Thymus (tissue), 11 donors: ENCODE measurements around the gene CPPED1. TPM values are rescaled to one million over a fixed set of nuclear protein-coding genes. Genes with fewer than 3 reads are reported as not detected.
A peak's percentile ranks its signal among the peaks of the same experiment; 100 is the strongest.

Experiments used
- DNase-seq, 9 donors: peaks; one replicate each; pipeline ENCODE4 v3.0.0-alpha.2; 2013; ENCODE audit warnings: low spot score in 9 of 9, low read depth in 6 of 9, missing footprints in 1 of 9
- H3K27ac ChIP-seq, 2 donors: one replicate each; pipeline ENCODE4 v1.5.1; 2013; ENCODE audit warnings: control low read depth in 1 of 2, low read depth in 1 of 2, low read length in 1 of 2, mild to moderate bottlenecking in 1 of 2, moderate library complexity in 1 of 2
- H3K27me3 ChIP-seq, 2 donors: one replicate each; pipeline ENCODE4 v1.5.1; 2013; ENCODE audit warnings: low read length in 1 of 2; ENCODE audit not compliant: control insufficient read depth in 2 of 2, insufficient read depth in 1 of 2
- H3K36me3 ChIP-seq, 2 donors: one replicate each; pipeline ENCODE4 v1.5.1; 2013; ENCODE audit warnings: low read length in 1 of 2, mild to moderate bottlenecking in 1 of 2, moderate library complexity in 1 of 2; ENCODE audit not compliant: control insufficient read depth in 2 of 2, insufficient read depth in 2 of 2
- H3K4me1 ChIP-seq, 2 donors: one replicate each; pipeline ENCODE4 v1.5.1; 2013; ENCODE audit warnings: low read length in 2 of 2; ENCODE audit not compliant: control insufficient read depth in 2 of 2, insufficient read depth in 2 of 2
- H3K4me3 ChIP-seq, 2 donors: one replicate each; pipeline ENCODE4 v1.5.1; 2013; ENCODE audit warnings: low read length in 2 of 2, control low read depth in 1 of 2, mild to moderate bottlenecking in 1 of 2
- H3K9me3 ChIP-seq, 2 donors: one replicate each; pipeline ENCODE4 v1.5.1; 2013; ENCODE audit warnings: low read length in 1 of 2, mild to moderate bottlenecking in 1 of 2; ENCODE audit not compliant: control insufficient read depth in 2 of 2, insufficient read depth in 1 of 2
- WGBS: extraction: QIAGEN DNeasy Blood & Tissue Kit; methylation state at CpG from one replicate; pipeline ENCODE4 v1.1.7; 2013; 5-methylcytosine and 5-hydroxymethylcytosine counted together
- polyA plus RNA-seq: library from polyadenylated mRNA; stranded (reverse); fragments of 200-250 nt; gene quantifications from one replicate; pipeline ENCODE4 v1.2.3, GENCODE V29; 2013
- total RNA-seq: library from RNA; stranded (reverse); fragments of 120-200 nt; gene quantifications from one replicate; pipeline ENCODE4 v1.2.4, GENCODE V29; 2013
- donor health status: healthy.

CPPED1 gene
- total and polyA plus RNA-seq, 2 donors, result 4.0 to 10.1 TPM

DNA sequence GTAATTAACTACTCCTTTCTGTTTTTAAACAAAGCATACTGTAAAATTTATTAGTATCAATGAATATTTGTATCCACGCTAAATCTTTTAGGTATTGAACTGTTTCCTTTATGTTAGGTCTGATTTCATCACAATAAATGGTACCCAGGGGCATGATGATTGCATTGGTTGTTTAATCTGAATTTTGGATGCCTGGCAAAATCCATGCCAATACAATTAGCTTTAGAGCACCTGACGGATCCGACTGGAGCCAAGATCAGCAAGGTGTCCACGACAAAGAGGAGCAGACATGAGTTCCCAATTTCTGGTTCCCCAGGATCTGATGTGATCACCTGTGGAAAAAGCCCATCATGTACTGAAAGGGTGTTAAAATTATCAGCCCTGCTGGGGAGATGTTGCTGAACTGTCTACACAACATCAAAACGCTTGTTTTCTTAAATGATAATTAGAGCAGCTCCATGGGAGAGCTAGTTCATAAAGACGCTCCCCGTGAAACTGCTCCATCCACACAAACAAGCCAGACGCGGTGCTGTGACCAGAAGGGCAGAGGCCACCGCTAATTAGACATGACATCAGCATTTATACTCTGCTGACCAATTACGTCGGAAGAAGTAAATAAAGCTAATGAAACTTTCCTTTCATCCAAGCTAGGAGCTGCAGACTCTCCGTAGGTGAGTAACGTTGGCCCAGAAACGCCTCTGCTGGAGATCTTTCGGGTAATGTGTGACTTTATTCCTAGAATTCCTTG, 151.7 kb downstream of the CPPED1 start:
- Histone ChIP-seq H3K36me3 (no peaks in the 10 kb centered on the region), H3K27me3 (no peaks in the 10 kb centered on the region), H3K4me1 (no peaks in the 10 kb centered on the region), H3K27ac (no peak overlapping the region), H3K4me3 (no peak overlapping the region), H3K9me3 (no peaks in the 10 kb centered on the region)
- 70% methylated on average over 16 of the region's 16 CpGs for WGBS
- DNase-seq, result no peak

DNA sequence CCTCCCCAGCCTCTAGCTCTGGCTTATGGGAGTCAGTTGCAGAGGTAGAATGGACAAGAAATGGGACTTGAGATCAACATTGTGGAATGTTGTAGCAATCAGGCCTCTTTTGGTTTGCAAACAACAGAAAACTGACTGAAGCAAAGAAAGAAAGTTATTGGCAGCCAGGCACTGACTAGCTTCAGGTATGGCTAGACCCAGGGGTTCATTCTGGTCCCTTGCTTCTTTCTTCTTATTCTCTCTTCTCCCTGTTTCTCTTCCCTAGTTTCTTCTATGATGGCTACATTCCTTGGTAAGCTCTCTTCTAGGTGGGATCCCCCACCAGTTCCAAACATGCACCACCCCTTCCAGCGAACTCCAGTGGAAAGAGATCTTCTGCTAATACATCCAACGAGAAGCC, 154.3 kb downstream of the CPPED1 start:
- Histone ChIP-seq H3K27me3 (no peaks in the 10 kb centered on the region), H3K4me1 (no peaks in the 10 kb centered on the region), H3K9me3 (no peaks in the 10 kb centered on the region), H3K27ac (no peak overlapping the region), H3K36me3 (no peaks in the 10 kb centered on the region), H3K4me3 (no peak overlapping the region)
- 98% methylated on average over 2 of the region's 2 CpGs for WGBS
- DNase-seq, result no peak

DNA sequence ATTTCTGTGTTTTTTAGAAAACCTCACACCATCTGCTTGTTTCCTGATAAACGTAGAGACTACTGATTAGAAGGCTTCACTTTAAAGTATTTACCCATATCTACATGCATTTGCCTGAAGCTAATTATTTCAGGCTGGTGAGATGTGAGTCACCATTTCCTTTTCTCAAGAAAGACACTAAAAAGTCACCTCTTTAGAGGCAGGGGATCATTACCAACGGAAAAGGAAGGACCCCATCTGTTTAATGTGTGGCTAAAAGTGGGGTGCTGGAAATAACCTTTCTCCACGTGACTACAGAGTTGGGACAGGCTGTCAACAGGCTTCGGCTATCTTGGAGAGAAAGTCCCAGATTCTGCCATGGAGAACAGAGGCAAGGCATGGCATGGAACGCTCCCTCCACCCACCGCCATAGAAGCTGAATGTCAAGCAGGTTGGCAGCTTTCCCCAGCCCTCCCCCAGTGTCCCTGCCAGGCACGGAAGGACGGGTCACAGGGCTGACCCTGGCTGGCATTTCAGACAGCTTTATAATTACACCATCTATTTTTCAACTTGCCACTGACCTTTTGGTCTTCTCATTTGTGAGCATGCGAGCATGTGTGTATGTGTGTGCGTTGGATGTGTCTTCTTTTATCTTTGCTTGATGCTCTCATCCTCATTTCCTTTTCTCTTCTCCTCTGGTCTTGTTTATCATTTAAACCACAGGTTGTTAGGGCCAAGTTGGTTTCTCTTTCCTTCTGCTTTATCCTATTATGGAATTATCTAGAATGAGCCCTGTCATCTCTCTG, 157.0 kb downstream of the CPPED1 start:
- peak in 2 of 9 donors; percentile 4 to 28 for DNase-seq

DNA sequence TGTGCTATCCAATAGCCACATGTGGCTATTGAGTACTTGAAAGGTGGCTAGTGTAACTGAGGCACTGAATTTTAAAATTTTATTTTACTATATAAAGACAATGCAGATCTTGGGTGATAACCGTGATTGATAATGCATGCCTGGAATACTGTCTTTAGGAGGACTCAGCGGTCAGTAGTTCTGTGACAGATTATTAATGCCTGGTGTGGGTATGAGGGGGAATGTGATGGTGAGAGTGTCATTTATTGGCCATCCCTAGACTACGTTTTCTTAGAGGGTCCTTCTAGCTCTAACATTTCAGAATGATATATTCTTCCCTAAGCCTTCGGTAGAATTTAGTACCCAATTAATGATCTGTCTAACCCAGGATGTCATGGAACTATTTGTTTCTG, 157.6 kb downstream of the CPPED1 start:
- no peak overlapping the region for H3K27ac ChIP-seq
- no peaks in the 10 kb centered on the region for H3K4me1 ChIP-seq
- H3K27me3 ChIP-seq, result no peaks in the 10 kb centered on the region
- H3K9me3 ChIP-seq, result no peaks in the 10 kb centered on the region
- no peak for DNase-seq
- H3K4me3 ChIP-seq, result no peak overlapping the region
- H3K36me3 ChIP-seq, result no peaks in the 10 kb centered on the region
- WGBS, result 73% methylated on average over 4 of the region's 4 CpGs

More for the DNA sequence above, 157.0 kb downstream of the CPPED1 start:
- Histone ChIP-seq H3K9me3 (no peaks in the 10 kb centered on the region), H3K4me1 (no peaks in the 10 kb centered on the region), H3K36me3 (no peaks in the 10 kb centered on the region), H3K27ac (peak overlapping the region in 1 of 2 donors; percentile 15), H3K27me3 (no peaks in the 10 kb centered on the region), H3K4me3 (no peak overlapping the region)
- WGBS, result 56% methylated on average over 10 of the region's 10 CpGs

- Histone ChIP-seq H3K27me3 (no peaks in the 10 kb centered on the region), H3K4me1 (no peaks in the 10 kb centered on the region), H3K4me3 (no peak overlapping the region), H3K36me3 (no peaks in the 10 kb centered on the region), H3K9me3 (no peaks in the 10 kb centered on the region), H3K27ac (no peak overlapping the region)
- 95% methylated on average over 8 of the region's 8 CpGs for WGBS
- no peak for DNase-seq
Measured at GRCh38 chr16:12643034-12643455, 160.6 kb downstream of the CPPED1 start.

- H3K4me3 ChIP-seq, result no peak overlapping the region
- 60% methylated on average over 4 of the region's 4 CpGs for WGBS
Measured at GRCh38 chr16:12639044-12639443, 164.6 kb downstream of the CPPED1 start.

GRCh38 chr16:12637002-12637401, 166.7 kb downstream of the CPPED1 start:
- no peaks in the 10 kb centered on the region for H3K4me1 ChIP-seq
- H3K36me3 ChIP-seq, result no peaks in the 10 kb centered on the region
- H3K27me3 ChIP-seq, result no peaks in the 10 kb centered on the region
- no peaks in the 10 kb centered on the region for H3K9me3 ChIP-seq
- no peak for DNase-seq
- H3K27ac ChIP-seq, result no peak overlapping the region
- 52% methylated on average over 12 of the region's 12 CpGs for WGBS
- no peak overlapping the region for H3K4me3 ChIP-seq

More at GRCh38 chr16:12639044-12639443, 164.6 kb downstream of the CPPED1 start:
- Histone ChIP-seq H3K27ac (no peak overlapping the region), H3K4me1 (no peaks in the 10 kb centered on the region), H3K27me3 (no peaks in the 10 kb centered on the region), H3K36me3 (no peaks in the 10 kb centered on the region), H3K9me3 (no peaks in the 10 kb centered on the region)
- no peak for DNase-seq

DNA sequence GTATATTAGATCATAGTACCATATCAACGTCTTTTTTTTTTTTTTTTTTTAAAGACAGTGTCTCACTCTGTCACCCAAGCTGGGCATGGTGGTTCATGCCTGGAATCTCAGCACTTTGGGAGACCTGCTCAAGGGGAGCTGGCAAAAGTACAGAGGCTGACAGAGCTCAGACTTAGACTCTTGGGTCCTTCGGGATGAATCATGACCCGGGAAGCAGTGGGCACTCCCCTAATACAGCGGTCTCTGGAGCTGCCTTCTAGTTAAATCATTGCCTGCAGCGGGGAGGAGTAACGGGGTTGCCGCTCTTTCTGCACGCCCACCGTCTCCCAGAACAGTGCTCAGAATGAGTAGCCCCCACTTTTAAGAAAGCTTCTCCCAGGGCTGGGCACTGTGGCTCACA, 174.4 kb downstream of the CPPED1 start:
- H3K27me3 ChIP-seq, result peaks cover 0 to 2% of the 10 kb centered on the region in 2 donors
- H3K36me3 ChIP-seq, result no peaks in the 10 kb centered on the region
- 97% methylated on average over 9 of the region's 9 CpGs for WGBS
- no peak for DNase-seq
- no peak overlapping the region for H3K27ac ChIP-seq
- no peaks in the 10 kb centered on the region for H3K9me3 ChIP-seq
- H3K4me3 ChIP-seq, result no peak overlapping the region
- H3K4me1 ChIP-seq, result no peaks in the 10 kb centered on the region

- 86% methylated on average over 2 of the region's 2 CpGs for whole genome bisulfite sequencing
- H3K27ac ChIP-seq, result no peak overlapping the region
- no peak for DNase-seq
- H3K36me3 ChIP-seq, result no peaks in the 10 kb centered on the region
- no peaks in the 10 kb centered on the region for H3K9me3 ChIP-seq
- H3K27me3 ChIP-seq, result peaks cover 0 to 2% of the 10 kb centered on the region in 2 donors
- no peaks in the 10 kb centered on the region for H3K4me1 ChIP-seq
- no peak overlapping the region for H3K4me3 ChIP-seq
Measured at GRCh38 chr16:12628536-12628935, 175.2 kb downstream of the CPPED1 start.
